Measurements from ENCODE around the gene NALCN. TPM values are rescaled to one million over a fixed set of nuclear protein-coding genes. Genes with fewer than 3 reads are reported as not detected.

NALCN gene
- total and polyA plus RNA-seq, 4 donors = 0.09 to 0.92 (median 0.18) TPM

DNA sequence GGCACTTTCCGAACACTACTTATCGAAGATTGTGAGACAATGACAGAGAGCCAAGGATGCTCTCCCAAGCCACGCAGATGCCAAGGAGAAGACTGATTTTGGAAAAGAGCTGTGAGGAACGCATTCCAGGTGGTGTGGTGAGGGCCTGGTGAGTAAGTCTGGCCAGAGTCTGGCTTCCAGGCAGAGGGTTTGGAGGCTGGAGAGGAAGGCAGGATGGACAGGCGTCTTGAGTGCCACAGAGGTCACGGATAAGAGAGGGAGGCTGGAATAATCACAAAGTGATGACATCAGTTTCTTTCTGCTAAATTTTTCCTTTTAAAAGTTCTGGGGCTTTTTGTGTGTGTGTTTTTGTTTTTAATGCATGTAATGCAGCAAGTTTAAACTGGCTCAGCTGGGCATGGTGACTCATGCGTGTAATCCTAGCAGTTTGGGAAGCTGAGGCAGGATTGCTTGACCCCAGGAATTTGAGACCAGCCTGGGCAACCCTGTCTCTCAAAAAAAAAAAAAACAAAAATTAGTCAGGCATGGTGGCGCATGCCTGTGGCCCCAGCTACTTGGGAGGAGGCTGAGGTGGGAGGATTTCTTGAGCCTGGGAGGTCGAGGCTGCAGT is 235.1 kb downstream of the NALCN start:
- no peak for DNase-seq (ENCODE audit: low spot score)
- peaks cover 0 to 5% (median 0%) of the 10 kb centered on the region in 4 donors for H3K27me3 ChIP-seq (ENCODE audit: control insufficient read depth in 4 of 4, insufficient read depth in 4 of 4, low read length in 3 of 4)
- H3K4me1 ChIP-seq (ENCODE audit: control insufficient read depth in 4 of 4, insufficient read depth in 4 of 4, low read length in 3 of 4) = no peaks in the 10 kb centered on the region
- no peak overlapping the region for H3K4me3 ChIP-seq (ENCODE audit: low read depth in 1 of 3, low read length in 3 of 3)
- H3K9ac ChIP-seq (ENCODE audit: low read depth in 1 of 2, low read length in 2 of 2) = no peak overlapping the region
- H3K9me3 ChIP-seq (ENCODE audit: control insufficient read depth in 4 of 4, low read length in 3 of 4) = peaks cover 0 to 2% (median 0%) of the 10 kb centered on the region in 4 donors
- 73% methylated on average over 9 of the region's 9 CpGs for WGBS
- no peaks in the 10 kb centered on the region for H3K36me3 ChIP-seq (ENCODE audit: control insufficient read depth in 4 of 4, insufficient read depth in 3 of 4, low read depth in 1 of 4, low read length in 3 of 4)
- TF ChIP-seq, protein P1, sequence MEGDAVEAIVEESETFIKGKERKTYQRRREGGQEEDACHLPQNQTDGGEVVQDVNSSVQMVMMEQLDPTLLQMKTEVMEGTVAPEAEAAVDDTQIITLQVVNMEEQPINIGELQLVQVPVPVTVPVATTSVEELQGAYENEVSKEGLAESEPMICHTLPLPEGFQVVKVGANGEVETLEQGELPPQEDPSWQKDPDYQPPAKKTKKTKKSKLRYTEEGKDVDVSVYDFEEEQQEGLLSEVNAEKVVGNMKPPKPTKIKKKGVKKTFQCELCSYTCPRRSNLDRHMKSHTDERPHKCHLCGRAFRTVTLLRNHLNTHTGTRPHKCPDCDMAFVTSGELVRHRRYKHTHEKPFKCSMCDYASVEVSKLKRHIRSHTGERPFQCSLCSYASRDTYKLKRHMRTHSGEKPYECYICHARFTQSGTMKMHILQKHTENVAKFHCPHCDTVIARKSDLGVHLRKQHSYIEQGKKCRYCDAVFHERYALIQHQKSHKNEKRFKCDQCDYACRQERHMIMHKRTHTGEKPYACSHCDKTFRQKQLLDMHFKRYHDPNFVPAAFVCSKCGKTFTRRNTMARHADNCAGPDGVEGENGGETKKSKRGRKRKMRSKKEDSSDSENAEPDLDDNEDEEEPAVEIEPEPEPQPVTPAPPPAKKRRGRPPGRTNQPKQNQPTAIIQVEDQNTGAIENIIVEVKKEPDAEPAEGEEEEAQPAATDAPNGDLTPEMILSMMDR (IDR thresholded peaks at IDR 0.05; ENCODE audit: low read depth, low read length, missing input control) = no peak
- TF ChIP-seq NR2F2 (IDR thresholded peaks at IDR 0.05) (no peak), JUND (IDR thresholded peaks at IDR 0.05) (no peak), RAD21 (IDR thresholded peaks at IDR 0.05) (no peak), EGR1 (IDR thresholded peaks at IDR 0.05; ENCODE audit: low read depth in 2 of 2) (no peak), RXRA (IDR thresholded peaks at IDR 0.05) (no peak), GABPA (IDR thresholded peaks at IDR 0.05 in 1 of 2, conservative IDR thresholded peaks at IDR 0.05 in 1 of 2) (no peak), TAF1 (conservative IDR thresholded peaks at IDR 0.05) (no peak), HNF4A (conservative IDR thresholded peaks at IDR 0.05) (no peak), MAX (IDR thresholded peaks at IDR 0.05) (no peak), HNF4G (IDR thresholded peaks at IDR 0.05) (no peak)
- no peak overlapping the region for H3K27ac ChIP-seq (ENCODE audit: low read depth in 1 of 2, low read length in 2 of 2)

DNA sequence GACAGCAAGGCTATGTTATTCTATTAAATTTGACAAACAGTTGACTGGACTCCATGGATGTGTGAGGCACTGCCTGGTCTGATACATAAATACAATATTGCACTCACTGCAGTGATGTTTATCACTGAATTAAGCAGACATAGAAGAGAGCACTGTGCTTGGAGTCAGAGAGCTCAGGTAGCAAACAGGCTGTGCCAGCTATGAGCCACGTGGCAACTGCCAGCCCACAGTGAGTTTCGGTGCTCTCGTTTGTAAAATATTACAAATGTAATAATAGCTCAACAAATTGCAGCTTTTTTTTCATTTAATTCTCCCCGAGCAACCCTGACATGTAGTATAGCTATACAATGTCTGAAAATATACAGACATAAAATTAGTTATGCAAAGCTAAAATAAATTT is 237.3 kb downstream of the NALCN start:
- peaks cover 0 to 2% (median 0%) of the 10 kb centered on the region in 4 donors for H3K9me3 ChIP-seq (ENCODE audit: control insufficient read depth in 4 of 4, low read length in 3 of 4)
- WGBS = 70% methylated on average over 4 of the region's 4 CpGs
- no peaks in the 10 kb centered on the region for H3K36me3 ChIP-seq (ENCODE audit: control insufficient read depth in 4 of 4, insufficient read depth in 3 of 4, low read depth in 1 of 4, low read length in 3 of 4)
- peaks cover 0 to 5% (median 0%) of the 10 kb centered on the region in 4 donors for H3K27me3 ChIP-seq (ENCODE audit: control insufficient read depth in 4 of 4, insufficient read depth in 4 of 4, low read length in 3 of 4)
- H3K4me1 ChIP-seq (ENCODE audit: control insufficient read depth in 4 of 4, insufficient read depth in 4 of 4, low read length in 3 of 4) = no peaks in the 10 kb centered on the region
- DNase-seq (ENCODE audit: low spot score) = no peak
- TF ChIP-seq NR2F2 (IDR thresholded peaks at IDR 0.05) = no peak
- TF ChIP-seq, protein P1 (IDR thresholded peaks at IDR 0.05; ENCODE audit: low read depth, low read length, missing input control) = no peak
- no peak for TF ChIP-seq GABPA (IDR thresholded peaks at IDR 0.05 in 1 of 2, conservative IDR thresholded peaks at IDR 0.05 in 1 of 2)
- TF ChIP-seq, protein P2, sequence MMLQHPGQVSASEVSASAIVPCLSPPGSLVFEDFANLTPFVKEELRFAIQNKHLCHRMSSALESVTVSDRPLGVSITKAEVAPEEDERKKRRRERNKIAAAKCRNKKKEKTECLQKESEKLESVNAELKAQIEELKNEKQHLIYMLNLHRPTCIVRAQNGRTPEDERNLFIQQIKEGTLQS (IDR thresholded peaks at IDR 0.05) = no peak
- no peak for TF ChIP-seq FOXA1 (IDR thresholded peaks at IDR 0.05)
- TF ChIP-seq JUND (IDR thresholded peaks at IDR 0.05) = no peak
- no peak for TF ChIP-seq TAF1 (conservative IDR thresholded peaks at IDR 0.05)
- TF ChIP-seq RAD21 (IDR thresholded peaks at IDR 0.05) = no peak
- no peak for TF ChIP-seq HNF4G (IDR thresholded peaks at IDR 0.05)
- TF ChIP-seq RXRA (IDR thresholded peaks at IDR 0.05) = no peak
- TF ChIP-seq YY1 (IDR thresholded peaks at IDR 0.05) = no peak
- TF ChIP-seq FOXA2 (IDR thresholded peaks at IDR 0.05) = no peak
- TF ChIP-seq EGR1 (IDR thresholded peaks at IDR 0.05; ENCODE audit: low read depth in 2 of 2) = no peak
- H3K27ac ChIP-seq (ENCODE audit: low read depth in 1 of 2, low read length in 2 of 2) = no peak overlapping the region
- no peak overlapping the region for H3K9ac ChIP-seq (ENCODE audit: low read depth in 1 of 2, low read length in 2 of 2)
- H3K4me3 ChIP-seq (ENCODE audit: low read depth in 1 of 3, low read length in 3 of 3) = no peak overlapping the region

Data from liver (tissue), 9 donors.